ENCODE measurements around the gene SEZ6L. TPM values are rescaled to one million over a fixed set of nuclear protein-coding genes. Genes with fewer than 3 reads are reported as not detected.

Gene SEZ6L
- total RNA-seq, 1 donor from 2014 or later, result 1.2 TPM

GRCh38 chr22:26326803-26327202, 157.5 kb downstream of the SEZ6L start:
- H3K4me3 Mint-ChIP-seq (ENCODE audit: unreplicated experiment), result no peak overlapping the region
- peaks cover 5% of the 10 kb centered on the region for H3K36me3 Mint-ChIP-seq (ENCODE audit: low read depth, unreplicated experiment)
- DNase-seq (ENCODE audit: low spot score), result no peak
- peaks cover 5% of the 10 kb centered on the region for H3K27me3 Mint-ChIP-seq (ENCODE audit: unreplicated experiment)
- no peak overlapping the region for H3K27ac Mint-ChIP-seq (ENCODE audit: unreplicated experiment)
- TF ChIP-seq CTCF (IDR thresholded peaks at IDR 0.05; ENCODE audit: unreplicated experiment), result no peak
- H3K9me3 Mint-ChIP-seq (ENCODE audit: unreplicated experiment), result no peaks in the 10 kb centered on the region
- peaks cover 2% of the 10 kb centered on the region for H3K4me1 Mint-ChIP-seq (ENCODE audit: unreplicated experiment)

- peaks cover 5% of the 10 kb centered on the region for H3K36me3 Mint-ChIP-seq (ENCODE audit: low read depth, unreplicated experiment)
- H3K4me1 Mint-ChIP-seq (ENCODE audit: unreplicated experiment), result peaks cover 2% of the 10 kb centered on the region
- H3K27me3 Mint-ChIP-seq (ENCODE audit: unreplicated experiment), result peaks cover 5% of the 10 kb centered on the region
- no peak for DNase-seq (ENCODE audit: low spot score)
- TF ChIP-seq CTCF (IDR thresholded peaks at IDR 0.05; ENCODE audit: unreplicated experiment), result no peak
- no peak overlapping the region for H3K4me3 Mint-ChIP-seq (ENCODE audit: unreplicated experiment)
- no peaks in the 10 kb centered on the region for H3K9me3 Mint-ChIP-seq (ENCODE audit: unreplicated experiment)
- H3K27ac Mint-ChIP-seq (ENCODE audit: unreplicated experiment), result no peak overlapping the region
Observed at GRCh38 chr22:26327306-26327705, 158.0 kb downstream of the SEZ6L start.

- Mint-ChIP-seq H3K27me3 (ENCODE audit: unreplicated experiment) (peaks cover 5% of the 10 kb centered on the region), H3K27ac (ENCODE audit: unreplicated experiment) (no peak overlapping the region), H3K36me3 (ENCODE audit: low read depth, unreplicated experiment) (peaks cover 5% of the 10 kb centered on the region), H3K4me3 (ENCODE audit: unreplicated experiment) (no peak overlapping the region), H3K4me1 (ENCODE audit: unreplicated experiment) (peaks cover 2% of the 10 kb centered on the region), H3K9me3 (ENCODE audit: unreplicated experiment) (no peaks in the 10 kb centered on the region)
- TF ChIP-seq CTCF (IDR thresholded peaks at IDR 0.05; ENCODE audit: unreplicated experiment), result no peak
- DNase-seq (ENCODE audit: low spot score), result no peak
Observed at GRCh38 chr22:26328221-26328620, 159.0 kb downstream of the SEZ6L start.

GRCh38 chr22:26330971-26331625, 161.8 kb downstream of the SEZ6L start:
- TF ChIP-seq CTCF (IDR thresholded peaks at IDR 0.05; ENCODE audit: unreplicated experiment), result peak; percentile 96

GRCh38 chr22:26333088-26333800, 164.0 kb downstream of the SEZ6L start:
- DNase-seq (ENCODE audit: low spot score), result no peak
- H3K4me1 Mint-ChIP-seq (ENCODE audit: unreplicated experiment), result peaks cover 2% of the 10 kb centered on the region
- no peaks in the 10 kb centered on the region for H3K36me3 Mint-ChIP-seq (ENCODE audit: low read depth, unreplicated experiment)
- no peak overlapping the region for H3K27ac Mint-ChIP-seq (ENCODE audit: unreplicated experiment)
- no peak overlapping the region for H3K4me3 Mint-ChIP-seq (ENCODE audit: unreplicated experiment)
- H3K27me3 Mint-ChIP-seq (ENCODE audit: unreplicated experiment), result peaks cover 5% of the 10 kb centered on the region
- TF ChIP-seq CTCF (IDR thresholded peaks at IDR 0.05; ENCODE audit: unreplicated experiment), result no peak
- no peaks in the 10 kb centered on the region for H3K9me3 Mint-ChIP-seq (ENCODE audit: unreplicated experiment)

More at GRCh38 chr22:26330971-26331625, 161.8 kb downstream of the SEZ6L start:
- H3K4me1 Mint-ChIP-seq (ENCODE audit: unreplicated experiment), result peaks cover 2% of the 10 kb centered on the region
- H3K9me3 Mint-ChIP-seq (ENCODE audit: unreplicated experiment), result no peaks in the 10 kb centered on the region
- H3K36me3 Mint-ChIP-seq (ENCODE audit: low read depth, unreplicated experiment), result peaks cover 5% of the 10 kb centered on the region
- DNase-seq (ENCODE audit: low spot score), result peak; percentile 63
- H3K27ac Mint-ChIP-seq (ENCODE audit: unreplicated experiment), result no peak overlapping the region
- no peak overlapping the region for H3K4me3 Mint-ChIP-seq (ENCODE audit: unreplicated experiment)
- peaks cover 8% of the 10 kb centered on the region for H3K27me3 Mint-ChIP-seq (ENCODE audit: unreplicated experiment)
